ENCODE measurements around the gene RAB30. TPM values are rescaled to one million over a fixed set of nuclear protein-coding genes. Genes with fewer than 3 reads are reported as not detected.

The RAB30 gene
- total RNA-seq, 1 donor from 2014 or later, result 15.4 TPM

DNA sequence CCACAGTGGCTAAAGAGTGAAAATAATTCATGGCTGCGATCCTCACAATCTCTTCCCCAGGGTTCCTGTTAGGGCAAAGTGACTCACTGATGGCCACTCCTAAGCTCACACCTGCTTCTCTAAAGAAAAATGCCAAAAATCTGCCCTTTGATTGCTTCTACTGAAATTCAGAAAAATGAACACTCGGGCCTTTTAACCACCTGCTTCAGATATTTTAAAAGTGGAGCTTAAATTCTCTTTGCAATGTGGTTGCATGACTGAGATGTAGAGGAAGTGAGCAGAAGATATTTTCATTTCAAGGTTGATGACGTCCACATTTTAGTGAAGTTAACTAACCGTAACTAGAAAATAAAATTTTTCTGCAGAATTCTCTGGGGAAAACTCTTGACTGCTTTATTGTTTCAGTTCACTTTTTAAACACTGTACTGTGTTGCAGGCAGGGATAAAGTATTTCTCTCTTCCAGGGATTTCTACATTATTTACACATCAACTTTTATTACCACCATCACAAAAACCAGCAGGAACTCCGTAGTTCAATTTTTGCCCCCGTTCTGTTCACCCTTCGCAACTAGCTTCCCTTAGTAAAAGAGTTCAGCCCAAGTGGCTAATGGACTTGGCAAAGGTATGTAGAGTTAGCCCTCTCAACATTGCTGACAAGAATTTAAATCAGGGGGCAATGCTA is 8.5 kb downstream of the RAB30 start:
- Mint-ChIP-seq H3K9me3 (no peaks in the 10 kb centered on the region), H3K4me3 (no peak overlapping the region), H3K4me1 (peaks cover 3% of the 10 kb centered on the region), H3K36me3 (ENCODE audit: low read depth) (peaks cover 3% of the 10 kb centered on the region), H3K27ac (ENCODE audit: unreplicated experiment) (no peak overlapping the region), H3K27me3 (ENCODE audit: low read depth) (no peaks in the 10 kb centered on the region)
- DNase-seq (ENCODE audit: low read depth, low spot score), result no peak
- TF ChIP-seq CTCF (conservative IDR thresholded peaks at IDR 0.05), result no peak

DNA sequence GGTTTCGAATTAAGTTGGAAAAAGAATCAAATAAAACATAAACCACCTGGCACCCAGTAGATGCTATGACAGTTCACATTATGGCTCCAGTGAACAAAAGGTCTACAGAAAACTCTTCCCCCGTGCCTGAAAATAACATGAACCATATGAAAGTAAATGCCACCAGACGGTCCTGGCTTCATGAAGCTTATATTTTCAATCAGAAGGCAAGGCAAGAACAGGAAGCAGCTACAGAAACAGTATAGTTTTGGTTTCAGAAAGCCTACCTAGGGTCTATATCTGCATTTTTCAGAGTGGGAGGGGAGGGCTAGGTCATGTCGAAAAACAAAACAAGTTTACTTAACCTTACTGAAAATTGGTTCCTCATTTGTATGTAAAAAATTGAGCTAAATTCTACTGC is 9.8 kb downstream of the RAB30 start:
- DNase-seq (ENCODE audit: low read depth, low spot score), result no peak
- peaks cover 3% of the 10 kb centered on the region for H3K36me3 Mint-ChIP-seq (ENCODE audit: low read depth)
- no peaks in the 10 kb centered on the region for H3K9me3 Mint-ChIP-seq
- no peak overlapping the region for H3K27ac Mint-ChIP-seq (ENCODE audit: unreplicated experiment)
- no peak overlapping the region for H3K4me3 Mint-ChIP-seq
- H3K27me3 Mint-ChIP-seq (ENCODE audit: low read depth), result no peaks in the 10 kb centered on the region
- no peak for TF ChIP-seq CTCF (conservative IDR thresholded peaks at IDR 0.05)
- peaks cover 3% of the 10 kb centered on the region for H3K4me1 Mint-ChIP-seq

DNA sequence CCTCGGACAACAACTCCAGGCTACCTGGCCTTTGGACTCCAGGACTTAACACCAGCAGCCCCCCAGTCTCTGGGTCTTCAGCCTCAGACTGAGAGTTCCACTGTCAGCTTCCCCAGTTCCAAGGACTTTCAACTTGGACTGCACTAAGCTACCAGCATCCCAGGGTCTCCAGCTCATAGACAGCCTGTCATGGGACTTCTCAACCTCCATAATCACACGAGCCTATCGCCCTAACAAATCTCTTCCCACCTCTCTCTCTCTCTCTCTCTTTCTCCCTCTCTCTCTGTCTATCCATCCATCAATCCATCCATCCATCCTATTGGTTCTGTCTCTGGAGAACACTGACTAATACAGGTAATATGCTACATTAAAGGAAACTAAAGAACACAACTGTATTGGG is 10.7 kb downstream of the RAB30 start:
- peaks cover 3% of the 10 kb centered on the region for H3K4me1 Mint-ChIP-seq
- no peak for TF ChIP-seq CTCF (conservative IDR thresholded peaks at IDR 0.05)
- H3K27ac Mint-ChIP-seq (ENCODE audit: unreplicated experiment), result no peak overlapping the region
- peaks cover 3% of the 10 kb centered on the region for H3K36me3 Mint-ChIP-seq (ENCODE audit: low read depth)
- no peak for DNase-seq (ENCODE audit: low read depth, low spot score)
- H3K27me3 Mint-ChIP-seq (ENCODE audit: low read depth), result no peaks in the 10 kb centered on the region
- no peaks in the 10 kb centered on the region for H3K9me3 Mint-ChIP-seq
- no peak overlapping the region for H3K4me3 Mint-ChIP-seq

DNA sequence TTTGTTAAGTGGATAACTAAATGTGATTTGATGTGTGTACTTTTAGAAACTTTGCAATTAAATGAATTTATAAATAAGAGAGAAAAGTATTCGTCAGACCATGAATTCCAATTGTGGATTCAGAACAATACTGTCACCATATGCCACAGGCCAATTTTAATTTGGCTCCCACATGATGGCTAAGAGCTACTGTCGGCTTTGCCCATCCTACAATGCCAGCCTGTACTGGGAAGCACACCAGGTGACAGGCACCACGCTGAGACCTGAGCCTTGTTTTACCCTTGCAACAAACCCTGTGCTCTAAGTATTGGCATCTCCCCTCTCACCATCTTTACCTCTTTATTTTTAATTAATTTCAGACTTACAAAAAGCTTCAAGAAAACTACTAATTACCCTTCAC is 14.0 kb downstream of the RAB30 start:
- H3K4me3 Mint-ChIP-seq, result no peak overlapping the region

GRCh38 chr11:83056611-83057010 is 15.1 kb downstream of the RAB30 start:
- DNase-seq (ENCODE audit: low read depth, low spot score), result no peak
- Mint-ChIP-seq H3K9me3 (no peaks in the 10 kb centered on the region), H3K27ac (ENCODE audit: unreplicated experiment) (no peak overlapping the region), H3K27me3 (ENCODE audit: low read depth) (no peaks in the 10 kb centered on the region), H3K36me3 (ENCODE audit: low read depth) (peaks cover 3% of the 10 kb centered on the region), H3K4me3 (no peak overlapping the region), H3K4me1 (no peaks in the 10 kb centered on the region)
- TF ChIP-seq CTCF (conservative IDR thresholded peaks at IDR 0.05), result no peak

More for the DNA sequence above, 14.0 kb downstream of the RAB30 start:
- no peaks in the 10 kb centered on the region for H3K9me3 Mint-ChIP-seq
- H3K27me3 Mint-ChIP-seq (ENCODE audit: low read depth), result no peaks in the 10 kb centered on the region
- H3K27ac Mint-ChIP-seq (ENCODE audit: unreplicated experiment), result no peak overlapping the region
- no peaks in the 10 kb centered on the region for H3K4me1 Mint-ChIP-seq
- H3K36me3 Mint-ChIP-seq (ENCODE audit: low read depth), result peaks cover 3% of the 10 kb centered on the region
- no peak for TF ChIP-seq CTCF (conservative IDR thresholded peaks at IDR 0.05)
- no peak for DNase-seq (ENCODE audit: low read depth, low spot score)
